SKM-1 (cell line): ENCODE data around the gene DPH5.
"Not testable (repeated sequence)": the region's sequence is repeated elsewhere in the genome, so short reads cannot be mapped to it uniquely, and the experiment has no call there.

Experiments used
- DNase-seq: peaks from one replicate; lab custom pipeline; 2025; ENCODE audit not compliant: unreplicated experiment; lab: John Stamatoyannopoulos, UW

DPH5 gene

DNA sequence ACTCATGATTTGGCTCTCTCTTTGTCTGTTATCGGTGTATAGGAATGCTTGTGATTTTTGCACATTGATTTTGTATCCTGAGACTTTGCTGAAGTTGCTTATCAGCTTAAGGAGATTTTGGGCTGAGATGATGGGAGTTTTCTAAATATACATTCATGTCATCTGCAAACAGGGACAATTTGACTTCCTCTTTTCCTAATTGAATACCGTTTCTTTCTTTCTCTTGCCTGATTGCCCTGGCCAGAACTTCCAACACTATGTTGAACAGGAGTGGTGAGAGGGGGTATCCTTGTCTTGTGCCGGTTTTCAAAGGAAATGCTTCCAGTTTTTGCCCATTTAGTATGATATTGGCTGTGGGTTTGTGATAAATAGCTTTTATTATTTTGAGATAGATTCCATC is 79.5 kb downstream of the DPH5 start:
- not testable (repeated sequence) for DNase-seq

DNA sequence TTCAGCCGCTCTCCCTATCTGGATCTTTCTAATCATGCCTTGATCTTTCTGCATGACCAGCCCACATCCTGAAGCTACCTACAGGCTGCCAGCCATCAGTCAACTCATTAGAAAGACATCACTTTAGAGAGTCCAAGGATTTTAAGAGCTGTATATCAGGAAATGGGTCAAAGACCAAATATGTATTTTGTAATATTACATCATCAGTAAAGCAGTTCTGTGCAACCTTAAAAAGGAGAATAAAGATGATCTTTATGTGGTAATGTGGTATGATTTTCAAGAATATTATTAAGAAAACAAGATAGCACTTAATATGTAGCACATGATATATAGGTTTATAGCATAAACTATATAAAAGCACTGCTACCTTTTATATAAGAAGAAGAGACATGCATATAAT is 82.1 kb downstream of the DPH5 start:
- DNase-seq: no peak

GRCh38 chr1:100942304-100943046 is 83.1 kb downstream of the DPH5 start:
- DNase-seq: no peak

GRCh38 chr1:100941580-100942216 is 83.9 kb downstream of the DPH5 start:
- DNase-seq: no peak

GRCh38 chr1:100941098-100941527 is 84.5 kb downstream of the DPH5 start:
- DNase-seq: no peak
